NCI-H2029 (cell line): ENCODE data around the gene ATP8B2.
A peak's percentile ranks its signal among the peaks of the same experiment; 100 is the strongest.
"Not testable (repeated sequence)": the region's sequence is repeated elsewhere in the genome, so short reads cannot be mapped to it uniquely, and the experiment has no call there.

ENCODE experiments used
- DNase-seq: peaks from one replicate; lab custom pipeline; 2025; lab: John Stamatoyannopoulos, UW

Gene ATP8B2

GRCh38 chr1:154346276-154346917 lies 21.1 kb downstream of the ATP8B2 start:
- no peak for DNase-seq

GRCh38 chr1:154347961-154348360 lies 22.6 kb downstream of the ATP8B2 start:
- DNase-seq, result no peak

- no peak for DNase-seq
These were observed 23.2 kb downstream of the ATP8B2 start for GRCh38 chr1:154348429-154349076.

GRCh38 chr1:154349121-154349520 lies 23.8 kb downstream of the ATP8B2 start:
- no peak for DNase-seq

GRCh38 chr1:154350383-154350782 lies 25.1 kb downstream of the ATP8B2 start:
- DNase-seq, result no peak

GRCh38 chr1:154351363-154352068 lies 26.2 kb downstream of the ATP8B2 start:
- DNase-seq, result peak; percentile 81

GRCh38 chr1:154352245-154352580 lies 26.9 kb downstream of the ATP8B2 start:
- no peak for DNase-seq

- DNase-seq, result no peak
These were observed 27.5 kb downstream of the ATP8B2 start for GRCh38 chr1:154352581-154353459.

- no peak for DNase-seq
These were observed 28.2 kb downstream of the ATP8B2 start for GRCh38 chr1:154353460-154353904.

- no peak for DNase-seq
These were observed 28.6 kb downstream of the ATP8B2 start for GRCh38 chr1:154353966-154354365.

- no peak for DNase-seq
These were observed 33.2 kb downstream of the ATP8B2 start for GRCh38 chr1:154358519-154358918.

- DNase-seq, result no peak
These were observed 35.0 kb downstream of the ATP8B2 start for GRCh38 chr1:154360288-154360687.

GRCh38 chr1:154360881-154361280 lies 35.6 kb downstream of the ATP8B2 start:
- not testable (repeated sequence) for DNase-seq

GRCh38 chr1:154361357-154361756 lies 36.0 kb downstream of the ATP8B2 start:
- DNase-seq, result no peak

- DNase-seq, result no peak
These were observed 46.1 kb downstream of the ATP8B2 start for GRCh38 chr1:154371436-154371835.

GRCh38 chr1:154373777-154374357 lies 48.5 kb downstream of the ATP8B2 start:
- DNase-seq, result not testable (repeated sequence)

GRCh38 chr1:154379301-154379700 lies 54.0 kb downstream of the ATP8B2 start:
- no peak for DNase-seq

- DNase-seq, result no peak
These were observed 59.5 kb downstream of the ATP8B2 start for GRCh38 chr1:154384650-154385489.

GRCh38 chr1:154386643-154387352 lies 61.5 kb downstream of the ATP8B2 start:
- DNase-seq, result peak; percentile 35

GRCh38 chr1:154391086-154391770 lies 65.9 kb downstream of the ATP8B2 start:
- DNase-seq, result no peak
